Pericardium fibroblast (primary cell): ENCODE results near the gene MICALL1. TPM values are rescaled to one million over a fixed set of nuclear protein-coding genes. Genes with fewer than 3 reads are reported as not detected.

Experiments
- total RNA-seq: library from RNA; depleted of rRNA; stranded (reverse); fragments of >200 nt; gene quantifications from 2 replicates; pipeline ENCODE4 v1.2.3, GENCODE V29; 2015

Gene MICALL1
- 30.6 and 31.7 TPM in 2 replicates for total RNA-seq

GRCh38 chr22:37905534-37906363 lies at the start of gene MICALL1:
Gene MICALL1, plus strand, starts transcription at chr22:37906297. Its CDS starts 126 bp downstream, at chr22:37906423.

GRCh38 chr22:37953437-37954179 lies 47.5 kb downstream of the MICALL1 start, which contains the start of the genes C22orf23 and POLR2F:
Gene C22orf23, minus strand, starts transcription at chr22:37953601. Its CDS starts 452 bp downstream, at chr22:37953149.
Gene POLR2F, plus strand, starts transcription at chr22:37953699. Its CDS starts 89 bp downstream, at chr22:37953788.

GRCh38 chr22:37983860-37984791 lies 78.0 kb downstream of the MICALL1 start, which contains the start of gene SOX10:
Gene SOX10, minus strand, starts transcription at chr22:37984555. Its CDS starts 771 bp downstream, at chr22:37983784.

Other genes starting within 250 kb of the MICALL1 start
- gene PDXP, start 247.6 kb upstream of the MICALL1 start, total RNA-seq: 12.9 and 17.4 TPM in 2 replicates
- 4,461 and 4,473 TPM in 2 replicates for gene LGALS1, start 230.7 kb upstream of the MICALL1 start, total RNA-seq
- 8.6 and 14.6 TPM in 2 replicates for gene NOL12, start 220.0 kb upstream of the MICALL1 start, total RNA-seq
- 157 and 214 TPM in 2 replicates for gene TRIOBP, start 209.2 kb upstream of the MICALL1 start, total RNA-seq
- gene GCAT, start 98.4 kb upstream of the MICALL1 start, total RNA-seq: 32.4 and 40.8 TPM in 2 replicates
- gene GALR3, start 82.9 kb upstream of the MICALL1 start, total RNA-seq: not detected in 2 replicates
- gene ANKRD54, start 62.0 kb upstream of the MICALL1 start, total RNA-seq: 26.5 and 30.0 TPM in 2 replicates
- gene EIF3L, start 56.9 kb upstream of the MICALL1 start, total RNA-seq: 447 and 612 TPM in 2 replicates
- 0.70 TPM in 1 of 2 replicates, not detected in the other for gene C22orf23, start 47.3 kb downstream of the MICALL1 start, total RNA-seq
- gene POLR2F, start 47.4 kb downstream of the MICALL1 start, total RNA-seq: 45.1 and 84.4 TPM in 2 replicates
- gene SOX10, start 78.3 kb downstream of the MICALL1 start, total RNA-seq: not detected in 2 replicates
- 7.2 and 15.2 TPM in 2 replicates for gene PICK1, start 151.1 kb downstream of the MICALL1 start, total RNA-seq
- 0.12 and 0.60 TPM in 2 replicates for gene SLC16A8, start 177.9 kb downstream of the MICALL1 start, total RNA-seq
- 2.2 and 3.2 TPM in 2 replicates for gene BAIAP2L2, start 204.4 kb downstream of the MICALL1 start, total RNA-seq